HuH-7 (cell line): Measurements from ENCODE around the gene TINAGL1.
"Not testable (repeated sequence)": the region's sequence is repeated elsewhere in the genome, so short reads cannot be mapped to it uniquely, and the experiment has no call there.

Experiments used
- DNase-seq: peaks from one replicate; pipeline ENCODE4 v3.0.0; 2011; ENCODE audit warnings: low spot score

TINAGL1 gene

DNA sequence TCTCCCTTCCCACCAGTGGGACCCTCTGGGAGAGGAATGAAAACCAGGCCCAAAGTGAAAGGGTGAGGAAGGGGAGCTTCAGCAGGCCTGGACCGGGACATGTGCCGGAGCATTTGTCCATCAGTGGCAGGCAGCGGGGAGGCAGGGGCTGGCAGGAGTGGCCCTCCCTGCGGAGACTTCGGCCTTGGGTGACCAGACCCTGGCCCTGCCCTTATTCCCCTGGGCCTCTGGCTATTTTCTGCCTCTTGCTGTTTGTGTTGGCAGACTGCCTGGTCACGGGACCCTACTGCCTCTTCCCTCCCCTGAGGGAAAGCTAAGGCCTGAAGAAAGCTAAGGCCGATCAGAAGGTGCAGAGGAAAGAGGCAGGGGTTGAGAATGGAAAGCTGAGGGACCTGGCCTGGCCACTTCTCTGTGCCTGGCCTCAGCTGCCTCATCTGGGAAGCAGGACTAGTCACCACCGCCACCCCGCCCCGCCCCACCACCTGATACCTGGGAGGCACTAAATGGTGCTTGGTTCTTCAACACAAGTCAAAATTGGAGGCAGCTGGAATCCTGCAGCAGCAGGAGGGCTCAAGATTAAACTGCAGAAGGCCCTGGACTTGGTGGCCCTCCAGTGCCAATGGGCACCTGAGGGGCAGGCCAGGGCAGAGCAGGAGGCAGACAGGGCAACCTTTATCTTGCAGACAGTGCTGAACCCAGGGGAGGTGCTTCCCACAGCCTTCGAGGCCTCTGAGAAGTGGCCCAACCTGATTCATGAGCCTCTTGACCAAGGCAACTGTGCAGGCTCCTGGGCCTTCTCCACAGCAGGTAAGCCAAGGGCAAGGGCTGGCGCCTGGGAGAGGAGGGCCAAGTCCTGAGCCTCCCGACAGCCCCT lies 7.9 kb downstream of the TINAGL1 start:
- peak; percentile 83 for DNase-seq

DNA sequence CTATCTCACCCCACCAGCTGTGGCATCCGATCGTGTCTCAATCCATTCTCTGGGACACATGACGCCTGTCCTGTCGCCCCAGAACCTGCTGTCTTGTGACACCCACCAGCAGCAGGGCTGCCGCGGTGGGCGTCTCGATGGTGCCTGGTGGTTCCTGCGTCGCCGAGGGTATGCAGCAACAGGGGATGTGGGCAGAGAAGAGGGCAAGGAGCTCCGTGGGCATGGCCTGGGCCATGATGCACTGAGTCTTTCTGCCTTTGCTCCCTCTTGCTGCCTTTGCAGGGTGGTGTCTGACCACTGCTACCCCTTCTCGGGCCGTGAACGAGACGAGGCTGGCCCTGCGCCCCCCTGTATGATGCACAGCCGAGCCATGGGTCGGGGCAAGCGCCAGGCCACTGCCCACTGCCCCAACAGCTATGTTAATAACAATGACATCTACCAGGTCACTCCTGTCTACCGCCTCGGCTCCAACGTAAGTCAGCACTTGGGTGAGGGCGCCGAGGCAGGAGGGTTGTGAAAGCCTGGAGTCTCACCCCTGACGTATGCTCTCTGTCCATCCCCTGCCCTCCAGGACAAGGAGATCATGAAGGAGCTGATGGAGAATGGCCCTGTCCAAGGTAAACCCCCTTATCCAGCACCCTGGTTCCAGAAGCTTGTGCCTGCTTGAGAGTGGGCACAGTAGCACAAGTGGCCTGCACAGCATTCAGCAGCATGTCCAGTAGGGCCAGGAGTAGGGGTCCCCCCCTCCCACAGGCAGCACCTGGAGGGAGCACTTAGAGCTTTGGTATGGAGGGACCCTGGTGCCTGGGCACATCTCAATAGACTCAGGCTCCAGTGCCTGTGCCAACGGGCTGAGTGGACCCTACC lies 8.8 kb downstream of the TINAGL1 start:
- no peak for DNase-seq

DNA sequence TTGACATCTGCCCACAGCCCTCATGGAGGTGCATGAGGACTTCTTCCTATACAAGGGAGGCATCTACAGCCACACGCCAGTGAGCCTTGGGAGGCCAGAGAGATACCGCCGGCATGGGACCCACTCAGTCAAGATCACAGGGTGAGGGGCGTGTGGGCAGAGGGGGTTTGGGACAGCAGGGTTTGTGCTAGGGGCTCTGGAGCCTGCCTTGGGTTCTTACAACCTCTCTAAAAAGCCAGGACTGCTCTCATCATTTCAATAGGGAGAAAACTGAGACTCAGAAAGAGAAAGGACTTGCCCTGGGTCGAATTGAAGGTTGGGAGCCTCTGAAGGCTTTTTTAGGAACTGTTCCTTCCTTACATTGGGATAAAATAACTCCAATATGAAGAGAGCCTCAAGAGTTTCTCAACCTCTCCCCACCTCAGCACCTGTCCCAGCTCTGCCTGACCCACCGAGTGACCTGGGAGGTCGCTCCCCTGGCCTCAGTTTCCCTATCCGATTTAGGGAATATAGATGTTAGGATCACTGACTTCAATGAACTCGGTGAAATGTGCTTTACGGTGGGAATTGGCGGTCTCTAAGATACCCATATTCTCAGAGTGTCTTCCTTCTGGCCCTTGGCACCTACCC lies 9.5 kb downstream of the TINAGL1 start:
- DNase-seq, result no peak

DNA sequence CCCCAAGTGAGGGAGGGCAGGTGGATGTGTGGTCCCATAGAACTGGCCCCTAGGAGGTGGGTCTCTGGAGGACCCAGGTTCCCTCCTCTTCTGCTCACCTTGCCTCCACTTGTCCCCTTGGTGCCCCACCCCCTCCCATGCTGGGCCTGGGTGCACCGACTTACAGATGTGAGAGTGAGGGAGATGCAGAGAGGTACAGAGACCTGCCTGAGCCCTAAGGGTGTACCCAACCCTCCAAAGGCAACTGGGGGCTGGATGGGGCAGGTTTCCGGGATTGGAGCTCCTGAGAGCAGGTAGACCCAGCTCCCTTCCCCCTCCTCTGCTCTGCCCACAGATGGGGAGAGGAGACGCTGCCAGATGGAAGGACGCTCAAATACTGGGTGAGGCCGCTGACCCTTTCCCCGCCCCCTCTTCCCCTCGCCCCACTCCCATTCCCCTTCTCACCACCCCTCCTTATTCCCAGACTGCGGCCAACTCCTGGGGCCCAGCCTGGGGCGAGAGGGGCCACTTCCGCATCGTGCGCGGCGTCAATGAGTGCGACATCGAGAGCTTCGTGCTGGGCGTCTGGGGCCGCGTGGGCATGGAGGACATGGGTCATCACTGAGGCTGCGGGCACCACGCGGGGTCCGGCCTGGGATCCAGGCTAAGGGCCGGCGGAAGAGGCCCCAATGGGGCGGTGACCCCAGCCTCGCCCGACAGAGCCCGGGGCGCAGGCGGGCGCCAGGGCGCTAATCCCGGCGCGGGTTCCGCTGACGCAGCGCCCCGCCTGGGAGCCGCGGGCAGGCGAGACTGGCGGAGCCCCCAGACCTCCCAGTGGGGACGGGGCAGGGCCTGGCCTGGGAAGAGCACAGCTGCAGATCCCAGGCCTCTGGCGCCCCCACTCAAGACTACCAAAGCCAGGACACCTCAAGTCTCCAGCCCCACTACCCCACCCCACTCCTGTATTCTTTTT lies 10.3 kb downstream of the TINAGL1 start:
- no peak for DNase-seq

DNA sequence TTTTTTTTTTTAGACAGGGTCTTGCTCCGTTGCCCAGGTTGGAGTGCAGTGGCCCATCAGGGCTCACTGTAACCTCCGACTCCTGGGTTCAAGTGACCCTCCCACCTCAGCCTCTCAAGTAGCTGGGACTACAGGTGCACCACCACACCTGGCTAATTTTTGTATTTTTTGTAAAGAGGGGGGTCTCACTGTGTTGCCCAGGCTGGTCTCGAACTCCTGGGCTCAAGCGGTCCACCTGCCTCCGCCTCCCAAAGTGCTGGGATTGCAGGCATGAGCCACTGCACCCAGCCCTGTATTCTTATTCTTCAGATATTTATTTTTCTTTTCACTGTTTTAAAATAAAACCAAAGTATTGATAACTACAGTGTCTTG lies 11.0 kb downstream of the TINAGL1 start:
- not testable (repeated sequence) for DNase-seq

DNA sequence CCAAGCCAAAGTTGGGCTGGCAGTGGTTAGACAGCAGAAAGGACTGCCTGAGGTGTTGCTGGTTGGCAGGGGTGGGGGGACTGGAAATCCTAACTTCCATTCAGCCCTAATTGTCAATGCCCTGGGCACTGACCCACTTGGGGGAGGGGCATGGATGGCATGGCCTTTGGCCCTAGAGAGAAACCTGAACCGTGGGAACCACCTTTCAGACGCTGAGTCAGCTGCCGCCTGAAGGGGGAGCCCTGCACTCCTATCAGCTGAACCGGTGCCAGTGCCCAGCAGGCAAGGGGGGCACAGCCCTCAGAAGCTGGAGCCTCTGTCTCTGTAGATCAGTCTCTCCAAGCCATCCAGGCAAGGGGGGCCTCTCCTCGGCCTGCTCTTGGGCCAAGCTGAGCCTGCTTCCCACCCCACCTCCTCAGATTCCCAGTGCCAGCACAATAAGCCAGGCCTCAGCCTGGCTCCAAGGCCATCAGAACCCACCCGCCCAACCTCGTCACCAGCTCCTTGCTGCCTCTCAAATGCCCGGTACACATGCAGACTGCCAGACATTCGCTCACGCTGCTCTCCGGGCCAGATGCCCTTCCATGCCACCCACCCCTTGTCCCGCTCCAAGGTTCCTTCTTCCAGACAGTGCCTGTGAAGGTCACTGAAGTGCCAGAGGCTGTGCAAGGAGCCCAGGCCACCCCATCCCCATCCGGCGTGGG lies 11.6 kb downstream of the TINAGL1 start:
- DNase-seq, result peak; percentile 76

DNA sequence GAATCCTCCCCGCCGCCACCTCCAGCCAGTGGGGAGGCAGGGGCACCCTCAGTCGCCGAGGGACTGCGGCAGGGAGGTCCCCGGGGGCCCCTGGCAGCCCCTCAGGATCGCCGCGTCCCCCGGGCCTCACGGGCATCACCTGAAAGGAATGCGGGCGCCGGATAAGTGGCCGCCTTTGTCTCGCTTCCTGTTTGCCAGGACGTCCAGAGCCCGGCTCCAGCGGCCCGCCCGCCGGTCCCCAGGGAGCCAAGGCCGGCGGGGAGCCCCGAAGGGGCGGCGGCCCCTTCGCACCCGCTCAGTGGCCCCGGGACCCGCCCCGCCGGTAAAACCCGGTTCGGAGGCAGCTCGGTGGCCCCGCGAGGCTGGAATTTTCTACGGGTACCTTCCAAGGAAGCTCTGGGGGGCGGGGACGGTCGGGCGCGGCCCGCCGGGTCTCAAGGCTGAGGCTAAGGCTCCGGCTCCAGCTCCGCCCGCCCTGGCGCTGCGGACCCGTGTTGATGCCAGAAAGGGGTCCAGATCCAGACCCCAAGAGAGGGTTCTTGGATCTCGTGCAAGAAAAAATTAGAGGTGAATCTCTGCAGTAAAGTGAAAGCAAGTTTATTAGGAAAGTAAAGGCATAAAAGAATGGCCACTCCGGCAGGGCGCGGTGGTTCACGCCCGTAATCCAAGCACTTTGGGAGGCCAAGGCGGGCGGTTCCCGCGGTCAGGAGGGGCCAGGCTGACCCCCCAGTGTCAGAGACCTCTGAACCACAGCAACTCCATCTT lies 12.6 kb downstream of the TINAGL1 start:
- DNase-seq, result no peak

DNA sequence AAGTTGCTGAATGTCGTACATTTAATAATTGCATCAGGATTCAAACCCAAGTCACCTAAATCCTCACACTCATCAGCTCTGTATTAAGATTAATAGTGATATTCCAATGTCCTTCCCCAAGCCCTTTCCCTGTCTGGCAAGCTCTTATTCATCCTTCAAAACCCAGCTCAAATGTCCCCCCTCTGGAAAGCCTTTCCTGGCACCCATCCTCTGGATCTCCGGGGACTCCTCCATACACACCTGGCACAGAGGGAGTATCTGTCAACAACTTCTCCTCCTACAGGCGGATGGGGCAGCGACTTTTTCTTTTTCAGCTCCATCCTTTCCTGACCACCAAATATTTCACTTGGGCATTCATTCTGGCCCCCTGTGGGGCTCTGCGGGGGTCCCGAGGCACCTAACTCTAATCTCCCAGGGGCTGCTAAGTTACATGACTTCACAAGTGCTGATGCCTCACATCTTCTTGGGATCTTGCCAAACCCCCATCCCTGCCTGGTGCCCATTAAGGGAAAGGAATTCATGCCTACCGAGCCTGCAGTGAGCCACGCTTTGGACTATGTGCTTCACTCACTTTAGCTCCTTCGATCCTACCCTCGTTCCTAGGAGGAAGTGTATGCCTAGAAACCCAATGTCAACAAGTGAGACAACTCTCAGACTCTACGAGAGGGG lies 15.2 kb downstream of the TINAGL1 start:
- DNase-seq, result no peak

DNA sequence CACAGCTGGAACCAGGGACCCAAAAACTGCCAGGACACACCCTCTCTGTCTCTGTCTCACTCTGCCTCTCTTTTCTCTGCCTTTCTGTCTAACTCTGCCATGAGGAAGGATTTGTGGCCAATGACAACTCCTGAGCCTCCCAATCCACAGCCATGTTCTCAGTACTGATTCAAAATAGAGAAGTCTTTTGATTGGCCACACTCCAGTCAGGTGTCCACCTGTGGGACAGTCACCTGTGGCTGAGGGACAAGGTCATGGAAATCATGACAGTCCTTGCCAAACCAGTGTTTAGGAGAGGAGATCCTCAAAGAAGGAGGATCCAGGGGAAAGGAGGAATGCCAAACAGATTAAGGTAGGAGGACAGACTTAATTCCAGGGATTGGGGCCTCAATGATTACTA lies 15.8 kb downstream of the TINAGL1 start:
- no peak for DNase-seq

DNA sequence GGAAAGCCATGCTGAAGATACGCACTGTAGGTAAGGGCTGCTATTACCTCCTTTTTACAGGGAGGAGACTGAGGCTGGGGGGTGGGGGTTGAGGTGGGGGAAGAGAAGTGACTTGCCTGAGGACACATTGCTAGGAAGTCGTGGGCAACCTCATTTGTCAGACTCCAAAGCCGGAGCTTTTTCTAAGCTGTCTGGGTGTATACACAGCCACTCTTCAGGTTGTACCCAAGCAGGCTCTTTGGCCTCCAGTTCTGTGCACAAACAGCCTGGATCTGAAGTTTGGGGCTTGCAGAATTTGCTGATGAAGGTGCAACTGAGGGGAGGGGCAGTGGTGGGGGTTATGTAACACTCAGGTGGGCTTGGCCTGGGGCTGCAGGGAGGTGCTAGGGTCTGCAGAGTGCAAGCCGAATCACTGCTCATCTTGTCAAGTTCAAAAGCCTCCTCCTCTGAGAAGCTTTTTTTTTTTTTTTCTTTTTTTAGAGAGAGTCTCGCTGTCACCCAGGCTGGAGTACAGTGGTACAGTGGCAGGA lies 16.9 kb downstream of the TINAGL1 start:
- no peak for DNase-seq

DNA sequence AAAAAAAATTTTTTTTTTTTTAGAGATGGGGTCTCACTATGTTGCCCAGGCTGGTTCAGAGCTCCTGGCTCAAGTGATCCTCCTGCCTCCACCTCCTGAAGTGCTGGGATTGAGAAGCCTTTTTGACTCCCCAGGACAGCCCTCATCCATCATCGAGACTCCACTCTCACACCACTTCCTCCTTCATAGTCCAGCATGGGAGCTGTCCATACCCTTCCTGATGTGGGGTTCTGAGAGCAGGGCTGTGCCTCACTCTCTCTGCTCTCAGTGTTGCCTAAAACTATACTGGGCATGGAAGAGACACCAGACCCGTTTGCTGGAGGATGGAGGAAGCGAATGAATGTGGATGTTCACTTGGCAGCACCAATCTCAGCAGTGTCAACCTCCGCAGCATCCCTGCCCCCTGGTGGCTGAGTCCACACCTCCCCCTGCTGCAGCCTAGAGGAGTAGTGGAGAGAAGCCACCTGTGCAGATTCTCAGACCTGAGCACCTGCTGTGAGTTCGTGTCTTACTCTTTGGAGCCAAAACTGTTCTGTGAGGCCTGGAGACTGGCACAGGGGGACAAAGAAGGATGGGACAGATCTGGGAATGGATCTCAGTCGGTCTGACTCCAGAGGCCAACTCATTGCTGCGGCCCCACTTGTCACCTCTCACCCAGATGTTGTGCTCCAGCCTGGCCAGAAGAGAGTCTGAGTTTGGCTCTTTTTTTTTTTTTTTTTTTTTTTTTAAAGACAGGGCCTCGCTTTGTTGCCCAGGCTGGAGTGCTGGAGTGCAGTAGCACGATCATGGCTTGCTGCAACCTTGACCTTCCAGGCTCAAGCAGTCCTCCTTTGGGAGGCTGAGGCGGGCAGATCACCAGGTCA lies 17.7 kb downstream of the TINAGL1 start:
- peak; percentile 90 for DNase-seq

DNA sequence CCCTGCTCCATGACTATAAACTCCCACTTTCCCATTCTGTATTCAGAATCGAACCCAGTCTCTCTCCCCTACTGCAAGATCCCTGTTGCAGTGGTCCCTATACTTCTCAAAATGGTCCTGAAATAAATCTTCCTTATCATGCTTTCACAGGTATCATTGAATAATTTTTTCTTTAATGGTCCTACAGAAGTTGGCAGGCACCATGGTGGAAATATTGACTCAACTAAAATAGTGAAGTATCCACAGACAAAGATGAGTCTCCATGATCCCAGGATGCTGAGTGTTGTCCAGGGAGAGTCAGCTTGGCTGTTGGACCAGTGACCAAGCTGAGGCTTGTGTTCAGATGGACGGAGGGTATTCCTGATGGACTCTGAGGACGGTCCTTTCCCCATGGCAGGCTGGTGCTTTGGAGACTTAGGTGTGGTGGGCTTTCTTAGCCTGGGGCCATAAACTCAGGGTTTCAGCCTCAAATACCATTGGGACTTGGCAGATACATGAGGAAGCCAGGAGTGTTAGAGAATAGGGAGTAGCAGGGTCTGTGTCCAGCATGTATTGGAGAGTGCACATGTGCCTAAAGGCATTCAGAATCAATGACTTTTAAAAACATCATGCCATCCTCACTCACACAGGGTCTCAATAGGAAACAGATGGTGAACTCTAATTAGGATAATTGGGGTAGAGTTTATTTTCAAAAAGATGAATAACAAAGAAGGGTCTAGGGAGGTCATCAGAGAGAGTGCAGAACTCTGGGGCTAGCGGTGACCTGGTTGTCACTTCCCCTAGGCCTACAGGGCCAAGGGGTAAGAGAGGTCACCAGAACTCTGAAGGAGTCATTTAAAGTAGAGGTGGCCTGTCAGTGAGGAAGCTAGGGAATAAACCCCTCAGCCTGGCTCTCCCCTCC lies 19.8 kb downstream of the TINAGL1 start:
- no peak for DNase-seq

DNA sequence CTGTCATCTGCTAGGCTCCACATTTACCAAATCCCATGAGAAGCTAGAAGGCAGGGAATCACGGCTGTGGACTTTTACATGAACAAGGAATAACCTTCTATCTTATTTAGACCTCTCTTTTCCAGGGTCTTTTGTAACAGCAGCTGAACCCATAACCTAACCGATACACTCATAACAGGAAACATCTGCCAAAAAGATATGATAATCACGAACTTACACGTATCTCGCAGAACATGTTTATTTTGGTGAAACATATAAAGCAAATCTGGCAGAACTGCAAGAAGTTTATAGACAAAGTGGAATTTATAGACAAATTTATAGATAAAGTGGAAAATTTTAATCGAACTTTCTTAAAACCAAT lies 20.4 kb downstream of the TINAGL1 start:
- no peak for DNase-seq

DNA sequence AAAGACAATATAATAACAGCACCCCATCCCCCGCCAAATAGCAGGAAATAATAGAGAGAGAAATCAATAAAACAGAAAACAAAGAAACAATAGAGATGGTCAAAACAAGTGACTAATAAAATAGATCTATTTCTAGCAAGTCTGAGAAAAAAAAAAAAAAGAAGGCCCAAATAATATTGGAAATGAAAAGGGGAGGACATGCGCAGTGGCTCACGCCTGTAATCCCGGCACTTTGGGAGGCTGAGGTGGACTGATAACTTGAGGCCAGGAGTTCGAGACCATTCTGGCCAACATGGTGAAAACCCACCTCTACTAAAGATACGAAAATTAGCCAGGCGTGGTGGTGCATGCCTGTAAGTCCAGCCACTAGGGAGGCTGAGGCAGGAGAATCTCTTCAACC lies 22.7 kb downstream of the TINAGL1 start:
- DNase-seq, result no peak

DNA sequence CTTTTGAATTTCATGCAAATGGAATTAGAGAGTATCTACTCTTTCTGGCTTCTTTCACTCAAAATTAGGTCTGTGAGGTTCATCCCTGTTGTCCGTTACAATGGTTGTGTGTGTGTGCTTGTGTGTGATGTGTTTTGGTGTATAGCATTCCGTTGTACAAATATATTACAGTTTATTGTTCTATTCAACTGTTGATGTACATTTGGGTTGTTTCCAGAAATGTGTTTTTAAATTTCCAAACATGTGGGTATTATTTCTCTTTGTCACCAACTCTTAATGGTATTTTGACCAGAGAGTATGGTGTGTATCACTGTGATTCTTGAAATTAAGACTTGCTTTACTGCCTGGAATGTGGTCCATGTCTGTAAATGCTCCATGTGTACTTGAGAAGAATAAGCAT lies 24.3 kb downstream of the TINAGL1 start:
- DNase-seq, result no peak

DNA sequence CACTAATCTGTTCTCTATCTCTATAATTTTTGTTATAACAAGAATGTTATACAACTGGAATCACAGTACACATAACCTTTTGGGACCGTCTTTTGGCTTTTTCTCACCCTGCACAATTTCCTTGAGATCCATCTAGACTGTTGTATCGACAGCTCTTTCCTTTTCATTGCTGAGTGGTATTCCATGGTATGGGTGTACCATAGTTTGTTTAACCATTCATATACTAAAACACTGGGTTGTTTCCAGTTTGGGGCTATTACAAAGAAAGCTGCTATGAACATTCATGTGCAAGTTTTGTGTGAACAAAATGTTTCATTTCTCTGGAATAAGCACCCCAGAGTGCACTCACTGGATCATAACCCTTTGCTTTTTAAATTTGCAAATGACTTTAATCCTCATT lies 25.8 kb downstream of the TINAGL1 start:
- no peak for DNase-seq

DNA sequence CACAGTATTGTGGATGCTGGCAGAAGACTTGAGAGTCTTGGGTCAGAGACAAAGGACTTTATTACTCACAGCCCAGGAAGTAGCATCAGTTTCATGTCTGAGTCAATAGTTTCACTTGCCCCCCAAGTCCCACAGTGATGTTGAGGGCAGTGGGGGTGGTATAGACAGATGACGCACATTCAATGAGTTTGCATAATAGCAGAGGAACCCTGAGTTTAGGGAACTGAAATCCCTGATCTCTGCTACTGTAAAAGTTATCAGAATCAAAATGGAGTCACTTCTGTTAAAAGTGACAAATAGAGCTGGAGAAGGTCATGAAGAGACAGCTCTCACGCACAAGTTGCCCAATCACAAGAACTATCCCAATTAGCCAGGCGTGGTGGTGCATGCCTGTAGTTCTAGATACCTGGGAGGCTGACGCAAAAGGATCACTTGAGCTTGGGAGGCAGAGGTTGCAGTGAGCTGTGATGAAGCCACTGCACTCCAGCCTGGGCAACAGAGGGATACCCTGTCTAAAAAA lies 29.7 kb downstream of the TINAGL1 start:
- DNase-seq, result no peak
